H1 (cell line): ENCODE measurements around the gene CCNJ. TPM values are rescaled to one million over a fixed set of nuclear protein-coding genes. Genes with fewer than 3 reads are reported as not detected.

Experiments
- CTCF ChIA-PET: fragments of 300-600 bp; sonication (Branson Sonifier 250); formaldehyde crosslinking; loops from one replicate; lab custom pipeline; 2021; ENCODE audit not compliant: partially characterized antibody; lab: Charles Lee
- POLR2A ChIA-PET: fragments of 300-600 bp; sonication (Branson Sonifier 250); formaldehyde crosslinking; loops from one replicate; lab custom pipeline; 2021; ENCODE audit warnings: inconsistent platforms; ENCODE audit not compliant: partially characterized antibody; lab: Charles Lee
- DNase-seq, 2 experiments: peaks; one replicate each; pipeline versions ENCODE4 v3.0.0 to v3.0.0-alpha.2; 2010 to 2022; ENCODE audit warnings: low spot score in 2 of 2, low read depth in 1 of 2, mixed read lengths in 1 of 2
- FAIRE-seq: peaks from 2 replicates; lab custom pipeline; 2011; peaks lifted over from hg19 to GRCh38; lab: Jason Lieb, UNC
- H2AFZ ChIP-seq: 2 replicates; pipeline ENCODE4 v1.8.1; 2012; ENCODE audit warnings: low read length, inconsistent platforms
- H2AK5ac ChIP-seq: 2 replicates; pipeline ENCODE4 v1.6.1; 2013; ENCODE audit warnings: low read depth, low read length
- H2BK120ac ChIP-seq: replicated peaks from 2 replicates; pipeline ENCODE3; 2013; ENCODE audit warnings: low read depth, low read length, inconsistent platforms
- H2BK12ac ChIP-seq: 2 replicates; pipeline ENCODE4 v1.6.1; 2013; ENCODE audit warnings: low read depth, low read length
- H2BK15ac ChIP-seq: 2 replicates; pipeline ENCODE4 v1.6.1; 2013; ENCODE audit warnings: low read length
- H2BK20ac ChIP-seq: 2 replicates; pipeline ENCODE4 v1.6.1; 2013; ENCODE audit warnings: low read length
- H2BK5ac ChIP-seq: 2 replicates; pipeline ENCODE4 v1.6.1; 2013; ENCODE audit warnings: low read depth, low read length
- H3K14ac ChIP-seq: 2 replicates; pipeline ENCODE4 v1.6.1; 2013; ENCODE audit warnings: inconsistent platforms; ENCODE audit not compliant: insufficient read length
- H3K18ac ChIP-seq: 2 replicates; pipeline ENCODE4 v1.6.1; 2013; ENCODE audit warnings: low read length; ENCODE audit errors: extremely low read depth
- H3K23ac ChIP-seq: 2 replicates; pipeline ENCODE4 v1.6.1; 2013; ENCODE audit warnings: inconsistent platforms; ENCODE audit not compliant: insufficient read length
- H3K23me2 ChIP-seq: 2 replicates; pipeline ENCODE4 v1.6.1; 2013; ENCODE audit warnings: low read depth, low read length
- H3K27ac ChIP-seq: 2 replicates; pipeline ENCODE4 v1.6.1; 2011; ENCODE audit warnings: low read depth, low read length, inconsistent platforms
- H3K27me3 ChIP-seq, 4 experiments: replicated peaks in 1 of 4; 1 replicate in 1 of 4; 2 replicates in 3 of 4; pipeline versions ENCODE4 v1.6.1 to v1.8.1; 2011 to 2013; ENCODE audit warnings: low read length in 3 of 4, mild to moderate bottlenecking in 3 of 4, inconsistent platforms in 2 of 4, mixed read lengths in 2 of 4, moderate library complexity in 1 of 4; ENCODE audit not compliant: control insufficient read depth in 3 of 4, insufficient read depth in 3 of 4; ENCODE audit errors: extremely low read depth in 1 of 4
- H3K36me3 ChIP-seq, 4 experiments: 2 replicates each; pipeline versions ENCODE4 v1.6.1 to v1.8.1; 2011 to 2013; ENCODE audit warnings: mild to moderate bottlenecking in 4 of 4, low read length in 3 of 4, moderate library complexity in 2 of 4, control low read depth in 1 of 4, inconsistent platforms in 1 of 4; ENCODE audit not compliant: insufficient read depth in 4 of 4, control insufficient read depth in 2 of 4
- H3K4ac ChIP-seq: replicated peaks from 2 replicates; pipeline ENCODE3; 2013; ENCODE audit warnings: low read length, low read depth, mixed read lengths, inconsistent platforms; ENCODE audit not compliant: insufficient read length
- H3K4me1 ChIP-seq, 4 experiments: replicated peaks in 1 of 4; 1 replicate in 1 of 4; 2 replicates in 3 of 4; pipeline versions ENCODE4 v1.6.1 to v1.8.1; 2011 to 2013; ENCODE audit warnings: low read length in 3 of 4, inconsistent platforms in 2 of 4, mixed read lengths in 1 of 4; ENCODE audit not compliant: insufficient read depth in 4 of 4, control insufficient read depth in 3 of 4
- H3K4me2 ChIP-seq, 2 experiments: 2 replicates each; pipeline versions ENCODE4 v1.6.1 to v1.8.1; 2011 to 2013; ENCODE audit warnings: low read depth in 2 of 2, low read length in 2 of 2, control low read depth in 1 of 2, inconsistent platforms in 1 of 2, mild to moderate bottlenecking in 1 of 2; ENCODE audit not compliant: insufficient read depth in 1 of 2
- H3K4me3 ChIP-seq, 4 experiments: fragments of 200-600, 300-600 bp in 1 of 4; sonication (generic), shearing (Covaris generic), sonication (Bioruptor Twin) in 1 of 4; 2 replicates each; pipeline versions ENCODE4 v1.5.1 to v1.8.1; 2011 to 2016; ENCODE audit warnings: low read length in 4 of 4, low read depth in 3 of 4, control low read depth in 2 of 4, inconsistent platforms in 2 of 4, mild to moderate bottlenecking in 2 of 4, mixed read lengths in 1 of 4, moderate library complexity in 1 of 4; ENCODE audit not compliant: insufficient read depth in 2 of 4; ENCODE audit errors: extremely low read depth in 1 of 4
- H3K56ac ChIP-seq: replicated peaks from 2 replicates; pipeline ENCODE3; 2013; ENCODE audit warnings: low read depth, mild to moderate bottlenecking, mixed read lengths, low read length, inconsistent platforms; ENCODE audit not compliant: insufficient read length
- H3K79me1 ChIP-seq: 2 replicates; pipeline ENCODE4 v1.6.1; 2013; ENCODE audit warnings: low read depth, low read length, control low read depth
- H3K79me2 ChIP-seq, 2 experiments: 2 replicates each; pipeline versions ENCODE4 v1.6.1 to v1.8.1; 2012 to 2013; ENCODE audit warnings: low read length in 2 of 2, mild to moderate bottlenecking in 2 of 2, inconsistent platforms in 1 of 2; ENCODE audit not compliant: insufficient read depth in 2 of 2, control insufficient read depth in 1 of 2
- H3K9ac ChIP-seq, 4 experiments: replicated peaks in 1 of 4; 1 replicate in 1 of 4; 2 replicates in 3 of 4; pipeline versions ENCODE4 v1.6.1 to v1.8.1; 2011 to 2013; ENCODE audit warnings: low read depth in 3 of 4, low read length in 3 of 4, control low read depth in 2 of 4, mild to moderate bottlenecking in 2 of 4, moderate library complexity in 2 of 4, inconsistent platforms in 1 of 4; ENCODE audit errors: extremely low read depth in 1 of 4
- H3K9me3 ChIP-seq, 2 experiments: 2 replicates each; pipeline versions ENCODE4 v1.6.1 to v1.8.1; 2012 to 2013; ENCODE audit warnings: mild to moderate bottlenecking in 2 of 2, moderate library complexity in 2 of 2, control low read depth in 1 of 2, inconsistent platforms in 1 of 2, low read depth in 1 of 2, low read length in 1 of 2, mixed read lengths in 1 of 2; ENCODE audit not compliant: insufficient read depth in 2 of 2
- H4K20me1 ChIP-seq, 2 experiments: replicated peaks in 1 of 2; 2 replicates each; pipeline versions ENCODE3 to v1.8.1; 2011 to 2013; ENCODE audit warnings: inconsistent platforms in 2 of 2, low read length in 2 of 2, mild to moderate bottlenecking in 1 of 2; ENCODE audit not compliant: insufficient read depth in 2 of 2, control insufficient read depth in 1 of 2
- H4K5ac ChIP-seq: 2 replicates; pipeline ENCODE4 v1.6.1; 2013; ENCODE audit warnings: low read length, low read depth, mixed read lengths, inconsistent platforms; ENCODE audit not compliant: insufficient read length
- H4K8ac ChIP-seq: 2 replicates; pipeline ENCODE4 v1.8.0; 2013; ENCODE audit warnings: mild to moderate bottlenecking, moderate library complexity, low read length, inconsistent platforms; ENCODE audit not compliant: insufficient read depth; ENCODE audit errors: extremely low read depth
- H4K91ac ChIP-seq: replicated peaks from 2 replicates; pipeline ENCODE3; 2013; ENCODE audit warnings: low read length, mixed read lengths, inconsistent platforms; ENCODE audit not compliant: insufficient read length
- CBX5 ChIP-seq: fragments of 300-800, 300-1000 bp; sonication (generic); IDR thresholded peaks from 2 replicates; pipeline ENCODE4 v1.7.1; 2016; ENCODE audit warnings: antibody characterized with exemption, low read length, low read depth
- CBX8 ChIP-seq: fragments of 300-800, 300-1000 bp; sonication (generic); IDR thresholded peaks from 2 replicates; pipeline ENCODE4 v1.7.1; 2016; ENCODE audit warnings: low read depth, low read length, borderline replicate concordance
- CREB1 ChIP-seq: IDR thresholded peaks from 2 replicates; pipeline ENCODE4 v1.6.1; 2012; ENCODE audit warnings: inconsistent platforms
- EGR1 ChIP-seq: IDR thresholded peaks from 2 replicates; pipeline ENCODE4 v1.6.1; 2011; ENCODE audit warnings: low read depth, low read length, borderline replicate concordance
- KDM1A ChIP-seq: fragments of 200-600, 300-600 bp; sonication (generic); IDR thresholded peaks from 2 replicates; pipeline ENCODE4 v1.7.1; 2016; ENCODE audit warnings: mild to moderate bottlenecking, low read length, borderline replicate concordance
- KDM5A ChIP-seq: fragments of 200-600 bp; IDR thresholded peaks from 2 replicates; pipeline ENCODE4 v1.7.1; 2012; ENCODE audit warnings: mild to moderate bottlenecking, low read length, inconsistent platforms, mixed read lengths
- POU5F1 ChIP-seq: IDR thresholded peaks from 2 replicates; pipeline ENCODE4 v1.6.1; 2011; ENCODE audit warnings: low read depth, mild to moderate bottlenecking, low read length, moderate library complexity
- RAD21 ChIP-seq, 2 experiments: IDR thresholded peaks in 1 of 2; conservative IDR thresholded peaks in 1 of 2; 2 replicates each; pipeline ENCODE4 v1.6.1; 2011; ENCODE audit warnings: low read depth in 2 of 2, low read length in 2 of 2, improper control_type of control experiment in 1 of 2, inconsistent platforms in 1 of 2, mild to moderate bottlenecking in 1 of 2, moderate library complexity in 1 of 2
- SP4 ChIP-seq: IDR thresholded peaks from 2 replicates; pipeline ENCODE4 v1.6.1; 2012; ENCODE audit warnings: low read length, inconsistent platforms
- SRF ChIP-seq: IDR thresholded peaks from 2 replicates; pipeline ENCODE4 v1.6.1; 2011; ENCODE audit warnings: mild to moderate bottlenecking, low read depth, low read length, moderate library complexity
- TCF12 ChIP-seq: IDR thresholded peaks from 2 replicates; pipeline ENCODE4 v1.6.1; 2011; ENCODE audit warnings: low read depth, mild to moderate bottlenecking, low read length
- ZNF274 ChIP-seq: IDR thresholded peaks from 2 replicates; pipeline ENCODE4 v1.7.0; 2012; ENCODE audit warnings: low read length, borderline replicate concordance; ENCODE audit errors: extremely low read depth
- WGBS, 2 experiments: shearing (Covaris generic) in 1 of 2; methylation state at CpG; one replicate each; pipeline versions ENCODE4 v1.1.6 to v1.1.7; 2013 to 2015; ENCODE audit warnings: low lambda C conversion rate in 2 of 2, mixed read lengths in 2 of 2, inconsistent platforms in 1 of 2, low coverage in 1 of 2, missing lambda C conversion rate in 1 of 2; ENCODE audit not compliant: insufficient replicate concordance in 2 of 2, insufficient coverage in 1 of 2, insufficient read length in 1 of 2; ENCODE audit errors: extremely low coverage in 1 of 2, missing lambda C conversion rate in 1 of 2; 5-methylcytosine and 5-hydroxymethylcytosine counted together
- polyA plus RNA-seq, 7 experiments: library from polyadenylated mRNA; depleted of rRNA in 3 of 7; stranded (reverse) in 5 of 7; unstranded in 2 of 7; fragments of >200 nt in 5 of 7; fragments of 200-250 nt in 2 of 7; gene quantifications; 1 replicate in 5 of 7; 2 replicates in 1 of 7; 4 replicates in 1 of 7; pipeline versions ENCODE4 v1.2.1 to v1.2.3, GENCODE V29; 2011 to 2013; ENCODE audit warnings: missing spikeins in 2 of 7, mixed read lengths in 2 of 7
- total RNA-seq: library from RNA; stranded (reverse); fragmentation: NEBNext Ultra II Directional; extraction: Animal tissue kit (Norgen Biotek cat#: 25700); gene quantifications from 2 replicates; pipeline ENCODE4 v1.2.1, GENCODE V29; 2021

The CCNJ gene
- total and polyA plus RNA-seq, 2 of the 8 experiments (the other 6 are each of a cell fraction or from before 2014, with no cell fraction given) = 31.4 to 34.7 TPM

GRCh38 chr10:96092999-96093767 lies 49.8 kb downstream of the CCNJ start:
- no peaks in the 10 kb centered on the region for H3K4me1 ChIP-seq
- no peak overlapping the region for H3K4me2 ChIP-seq
- H3K27ac ChIP-seq = no peak overlapping the region
- H3K4ac ChIP-seq = no peak overlapping the region
- no peak for TF ChIP-seq SP4
- TF ChIP-seq KDM5A = no peak
- no peak for TF ChIP-seq SRF
- TF ChIP-seq EGR1 = no peak
- no peak for TF ChIP-seq CBX8
- no peak for TF ChIP-seq RAD21 (IDR thresholded peaks at IDR 0.05 in 1 of 2, conservative IDR thresholded peaks at IDR 0.05 in 1 of 2; ENCODE audit: low read depth in 2 of 2, low read length in 2 of 2)
- no peak for TF ChIP-seq CREB1
- TF ChIP-seq CBX5 = no peak
- TF ChIP-seq ZNF274 = no peak
- no peak for TF ChIP-seq TCF12
- TF ChIP-seq KDM1A = no peak
- TF ChIP-seq POU5F1 = no peak
- no peaks in the 10 kb centered on the region for H3K79me1 ChIP-seq
- H3K36me3 ChIP-seq = no peaks in the 10 kb centered on the region
- no peak overlapping the region for H4K91ac ChIP-seq
- no peak overlapping the region for H3K4me3 ChIP-seq
- no peaks in the 10 kb centered on the region for H3K79me2 ChIP-seq
- no peak overlapping the region for H3K18ac ChIP-seq
- H2BK20ac ChIP-seq = no peak overlapping the region
- 89% methylated on average over 8 of the region's 8 CpGs; no CpG with 5 or more reads in 1 of the 2 experiments for WGBS, 2 experiments
- H2BK120ac ChIP-seq = no peak overlapping the region
- H2AFZ ChIP-seq = 0 out of 2 replicates have a peak overlapping the region, but pooled peaks have one; percentile 24
- H3K9me3 ChIP-seq = no peaks in the 10 kb centered on the region; a peak in 1 of 4 replicates
- POLR2A ChIA-PET = interaction anchor here (2.6 kb wide), 1 partner anchor 37 kb away, joined by 9 read pairs; the partner anchor contains the start of gene ZNF518A
- FAIRE-seq = no peak
- no peak overlapping the region for H4K8ac ChIP-seq
- no peak overlapping the region for H2AK5ac ChIP-seq
- H2BK12ac ChIP-seq = no peak overlapping the region
- H3K14ac ChIP-seq = no peak overlapping the region
- no peak overlapping the region for H3K56ac ChIP-seq
- no peaks in the 10 kb centered on the region for H3K23me2 ChIP-seq
- H2BK15ac ChIP-seq = no peak overlapping the region
- no peak overlapping the region for H2BK5ac ChIP-seq
- H3K27me3 ChIP-seq = no peaks in the 10 kb centered on the region
- CTCF ChIA-PET = interaction anchor here (0.5 to 1.2 kb wide), 2 partner anchors 22 to 45 kb away, joined by 3 read pairs; no protein-coding TSS in a partner anchor
- no peak for DNase-seq
- no peaks in the 10 kb centered on the region for H4K20me1 ChIP-seq
- H3K9ac ChIP-seq = no peak overlapping the region
- H4K5ac ChIP-seq = no peak overlapping the region
- no peak overlapping the region for H3K23ac ChIP-seq
